Stimulated activated naive CD4-positive, alpha-beta T cell treated with Interleukin-2 at 50 U/mL for 16 hours (primary cell): Measurements from ENCODE around the gene LMF2.
"Not testable (repeated sequence)": the region's sequence is repeated elsewhere in the genome, so short reads cannot be mapped to it uniquely, and the experiment has no call there.

Experiments
- DNase-seq: peaks from one replicate; lab custom pipeline; 2025; lab: John Stamatoyannopoulos, UW

LMF2 gene

DNA sequence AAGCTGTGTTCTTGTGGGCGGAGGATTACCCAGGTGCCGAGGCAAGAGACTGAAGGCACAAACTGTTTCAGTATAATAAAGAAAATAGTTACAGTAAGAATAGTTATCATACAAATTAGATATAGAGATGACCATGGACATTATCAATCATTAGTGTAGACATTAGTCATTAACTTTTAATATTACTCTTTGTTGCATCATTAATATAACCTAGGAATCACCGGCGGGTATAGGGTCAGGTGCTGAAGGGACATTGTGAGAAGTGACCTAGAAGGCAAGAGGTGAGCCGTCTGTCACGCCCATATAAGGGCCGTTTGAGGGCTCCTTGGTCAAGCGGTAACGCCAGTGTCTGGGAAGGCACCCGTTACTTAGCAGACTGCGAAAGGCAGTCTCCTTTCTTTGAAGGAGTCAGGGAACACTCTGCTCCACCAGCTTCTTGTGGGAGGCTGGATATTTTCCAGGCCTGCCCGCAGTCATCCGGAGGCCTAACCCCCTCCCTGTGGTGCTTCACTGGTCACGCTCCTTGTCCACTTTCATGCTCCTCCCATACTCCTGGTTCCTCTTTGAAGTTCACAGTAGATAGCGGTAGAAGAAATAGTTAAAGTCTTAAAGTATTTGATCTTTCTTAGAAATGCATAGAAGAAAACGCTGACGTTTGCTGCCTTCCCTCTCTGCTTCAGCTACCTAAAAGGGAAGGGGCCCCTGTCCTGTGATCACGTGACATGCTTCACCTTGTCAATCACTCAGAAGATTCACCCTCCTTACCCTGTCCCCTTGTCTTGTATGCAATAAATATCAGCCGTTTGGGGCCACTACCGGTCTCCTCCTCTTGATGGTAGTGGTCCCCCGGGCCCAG is 26.6 kb upstream of the LMF2 start:
- not testable (repeated sequence) for DNase-seq

GRCh38 chr22:50532824-50533796 is 25.6 kb upstream of the LMF2 start:
- no peak for DNase-seq

DNA sequence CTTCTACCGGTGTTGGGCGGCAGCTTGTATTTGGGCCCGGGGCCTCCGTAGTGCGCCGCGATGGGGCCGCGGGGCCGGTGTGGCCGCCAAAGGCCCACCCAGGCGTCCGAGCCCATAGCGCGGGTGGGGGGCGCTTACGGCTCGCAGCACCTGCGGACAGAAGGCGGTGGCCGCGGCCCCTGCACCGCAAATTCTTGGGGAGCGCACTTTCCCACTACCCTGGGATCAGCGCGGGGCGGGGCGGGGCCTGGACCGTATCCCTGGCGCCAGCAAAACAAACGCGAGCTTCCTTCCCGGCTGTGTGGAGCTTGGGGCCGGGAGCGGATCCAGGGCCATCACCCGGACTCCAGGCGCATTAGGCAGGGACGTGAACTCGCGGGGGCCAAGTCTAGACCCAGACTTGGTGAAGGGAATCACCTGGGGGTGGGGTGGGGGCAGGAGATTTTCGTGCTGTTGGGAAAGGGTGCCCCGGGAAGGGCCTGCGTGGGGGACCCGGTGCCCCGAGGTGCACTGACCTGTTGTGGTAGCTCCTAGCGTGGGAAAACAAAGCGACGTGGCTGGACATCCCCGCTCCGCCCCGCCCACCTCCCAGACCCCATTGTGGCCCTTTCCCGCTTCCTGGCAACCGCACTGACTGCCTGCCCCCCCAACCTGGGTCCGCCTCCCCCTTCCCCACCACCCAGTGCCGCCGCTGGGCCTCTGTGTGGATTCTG is 24.6 kb upstream of the LMF2 start:
- no peak for DNase-seq

- peak; percentile 69 for DNase-seq
Measured at GRCh38 chr22:50531546-50531961, 24.1 kb upstream of the LMF2 start.

- peak; percentile 85 for DNase-seq
Measured at GRCh38 chr22:50530877-50531545, 23.5 kb upstream of the LMF2 start.

DNA sequence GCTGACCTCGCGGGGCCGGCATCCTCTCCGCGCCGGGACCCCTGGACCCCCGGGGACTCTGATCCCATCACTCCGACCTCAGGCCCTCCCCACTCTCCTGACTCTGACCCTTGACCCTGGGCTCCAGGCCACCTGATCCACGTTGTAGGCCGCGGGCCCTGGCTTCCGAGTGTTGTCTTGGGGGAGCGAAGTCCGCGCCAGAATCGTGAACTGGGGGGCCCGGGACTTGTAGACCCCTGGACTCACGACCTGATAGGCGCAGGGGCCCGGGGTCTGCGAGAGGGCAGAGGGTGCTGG is 23.0 kb upstream of the LMF2 start:
- DNase-seq: no peak

DNA sequence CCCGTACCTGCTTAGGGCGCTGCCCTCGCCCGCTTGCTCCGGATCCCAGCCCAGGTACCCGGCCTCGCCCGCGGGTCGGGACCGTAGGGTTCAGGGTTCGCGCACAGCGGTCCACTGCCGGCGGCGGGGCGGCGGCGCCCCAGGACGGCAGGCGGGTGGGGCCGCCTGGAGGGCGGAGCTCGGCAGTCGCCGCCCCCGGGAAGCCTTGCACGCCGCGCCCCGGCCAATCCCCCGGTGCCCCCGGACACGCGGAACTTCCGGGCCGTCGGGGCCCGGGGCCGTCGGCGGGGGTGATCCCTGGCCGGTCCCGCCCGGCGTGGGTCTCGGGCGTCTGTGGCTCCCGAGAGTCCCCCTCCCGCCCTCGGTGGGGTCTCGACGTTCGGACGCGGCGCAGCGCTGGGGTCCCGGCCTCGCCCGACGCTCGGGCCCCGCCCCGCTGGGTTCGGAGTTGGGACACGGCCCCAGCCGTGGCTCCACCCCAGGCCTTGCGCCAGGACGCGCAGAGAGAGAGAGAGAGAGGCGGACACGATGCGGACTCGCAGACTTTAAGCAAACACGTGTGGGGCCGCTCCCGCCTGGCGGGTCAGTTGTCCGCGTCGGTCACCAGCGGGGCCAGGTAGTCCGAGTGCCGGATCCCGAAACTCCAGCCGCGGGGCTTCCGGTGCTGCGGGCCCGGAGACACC is 22.5 kb upstream of the LMF2 start, which contains the start of gene TYMP:
Gene TYMP, minus strand, starts transcription at position 116 of the 683 bp plus-strand sequence. CDS start 303 bp downstream, outside the sequence.
- DNase-seq: peak; percentile 71

GRCh38 chr22:50529416-50529896 is 22.0 kb upstream of the LMF2 start:
- DNase-seq: no peak

DNA sequence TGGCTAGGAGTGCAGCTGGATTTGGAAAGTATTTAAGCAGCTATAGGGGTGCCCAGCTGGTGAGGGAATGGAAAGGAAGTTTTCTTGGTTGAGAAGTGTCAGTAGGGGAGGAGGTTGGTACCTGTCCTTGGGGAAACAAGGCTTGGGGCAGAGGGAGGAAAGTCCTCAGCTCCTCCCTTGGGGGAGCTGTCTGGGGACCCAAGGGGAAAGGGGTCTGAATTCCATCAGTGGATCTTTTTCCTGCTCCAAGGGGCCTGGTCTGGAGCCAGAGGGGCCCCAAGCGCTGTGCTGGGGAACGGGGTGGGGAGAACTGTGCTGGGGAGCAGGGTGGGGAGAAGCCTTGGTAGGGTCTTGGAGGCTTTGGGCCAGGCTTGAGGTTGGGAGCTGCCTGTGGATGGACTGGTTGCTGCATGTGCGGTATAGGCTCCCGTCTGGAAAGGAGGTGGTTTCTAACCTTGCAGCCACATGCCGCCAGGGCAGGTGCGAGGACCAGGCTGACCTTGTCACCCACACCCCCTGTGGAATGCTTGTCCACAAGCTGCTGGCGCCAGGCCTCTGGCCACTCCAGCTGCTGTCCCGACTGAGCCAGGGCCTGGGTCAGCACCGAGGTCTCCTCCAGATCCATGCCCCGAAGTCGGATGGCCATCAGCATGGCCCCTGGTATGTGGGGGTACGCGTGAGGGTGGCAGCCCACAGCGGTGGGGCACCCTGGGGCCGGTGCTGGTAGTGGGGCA is 21.3 kb upstream of the LMF2 start:
- DNase-seq: no peak

- DNase-seq: no peak
Measured at GRCh38 chr22:50527921-50528681, 20.6 kb upstream of the LMF2 start.

- DNase-seq: peak; percentile 35
Measured at GRCh38 chr22:50526834-50527801, 19.6 kb upstream of the LMF2 start.

GRCh38 chr22:50526108-50526833 is 18.8 kb upstream of the LMF2 start:
- peak; percentile 82 for DNase-seq

DNA sequence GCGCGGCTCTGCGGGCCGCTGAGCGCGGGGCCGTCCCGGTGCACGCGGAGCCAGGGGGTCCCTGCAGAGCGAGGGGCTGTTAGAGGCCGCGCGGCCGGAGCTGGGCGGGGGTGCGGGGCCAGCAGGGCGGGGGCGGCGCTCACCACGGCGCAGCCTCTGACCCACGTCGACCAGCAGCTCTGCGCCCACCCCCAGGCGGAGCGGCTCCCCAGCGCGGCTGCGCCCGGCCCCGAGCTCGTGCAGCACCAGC is 18.3 kb upstream of the LMF2 start:
- DNase-seq: no peak

DNA sequence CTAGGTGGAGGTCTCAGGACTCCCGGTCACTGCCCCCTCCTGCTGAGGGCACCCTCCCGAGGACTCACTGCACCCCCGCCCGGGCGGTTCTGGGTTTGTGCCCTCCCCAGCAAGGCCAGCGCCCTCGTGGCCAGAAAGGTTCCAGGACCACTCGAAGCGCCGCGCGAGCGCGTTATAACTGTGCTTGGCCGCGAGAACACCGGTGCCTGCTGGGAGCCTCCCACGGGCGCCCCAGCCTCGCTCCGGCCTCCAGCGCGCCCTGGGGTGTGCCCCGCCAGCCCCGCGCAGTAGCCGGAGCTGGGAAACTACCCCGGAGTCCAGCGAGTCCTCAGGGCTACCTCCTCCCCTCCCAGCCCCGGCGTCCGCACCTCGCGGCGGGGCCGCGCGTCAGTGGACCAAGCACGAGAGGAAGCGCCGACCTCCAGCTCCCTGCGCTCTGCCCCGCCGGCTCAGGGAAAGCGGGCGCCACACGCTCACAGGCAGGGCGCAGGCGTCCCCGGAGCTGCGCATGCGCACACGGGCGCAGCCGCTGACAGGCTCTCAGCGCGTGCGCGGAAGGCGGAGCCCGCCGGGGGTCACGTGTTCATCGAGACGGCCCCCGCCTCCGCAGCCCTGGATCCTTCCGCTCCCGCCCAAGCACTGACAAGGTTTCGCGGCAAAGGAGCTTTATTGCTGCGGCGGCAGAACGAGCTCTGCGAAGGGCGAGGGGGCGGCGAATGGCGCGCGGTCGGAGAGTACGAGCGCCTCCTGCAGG is 17.8 kb upstream of the LMF2 start, which contains the start of gene SCO2:
Gene SCO2, minus strand, starts transcription at position 495 of the 754 bp plus-strand sequence. CDS start 1,187 bp downstream, outside the sequence.
- peak; percentile 98 for DNase-seq

GRCh38 chr22:50524676-50525103 is 17.2 kb upstream of the LMF2 start:
- no peak for DNase-seq

GRCh38 chr22:50523806-50524675 is 16.5 kb upstream of the LMF2 start:
- DNase-seq: no peak
